Pancreas (tissue), 10 donors: ENCODE data around the gene TCAIM. TPM values are rescaled to one million over a fixed set of nuclear protein-coding genes. Genes with fewer than 3 reads are reported as not detected.

Source experiments
- ATAC-seq, 4 donors: fragments of 200-7000 bp; cut with Tn5 transposase; one replicate each; pipeline versions ENCODE4 v1.8.0 to v1.9.1; 2020; ENCODE audit warnings: mild to moderate bottlenecking in 4 of 4, moderate library complexity in 4 of 4
- DNase-seq, 6 donors: peaks; one replicate each; pipeline ENCODE4 v3.0.0-alpha.2; 2020
- FAIRE-seq: peaks from 2 replicates; lab custom pipeline; 2012; peaks lifted over from hg19 to GRCh38; lab: Jason Lieb, UNC
- H3K27ac ChIP-seq, 4 donors: fragments of 200-600 bp; sonication (generic); 1 replicate in 3 of 4; 2 replicates in 1 of 4; pipeline versions ENCODE4 v1.5.0 to v1.8.0; 2020
- H3K27me3 ChIP-seq, 4 donors: fragments of 200-600 bp; one replicate each; pipeline ENCODE4 v1.8.0; 2021
- H3K36me3 ChIP-seq, 3 donors: fragments of 200-600 bp; sonication (generic) in 1 of 3; one replicate each; pipeline versions ENCODE4 v1.5.0 to v1.8.0; 2020 to 2021
- H3K4me1 ChIP-seq, 3 donors: fragments of 200-600 bp; one replicate each; pipeline ENCODE4 v1.8.0; 2021
- H3K4me3 ChIP-seq, 4 donors: fragments of 200-600 bp; sonication (generic) in 2 of 4; one replicate each; pipeline versions ENCODE4 v1.5.0 to v1.8.0; 2020 to 2021
- H3K9me3 ChIP-seq, 4 donors: fragments of 200-600 bp; one replicate each; pipeline ENCODE4 v1.8.0; 2021
- WGBS, 2 donors: extraction: QIAGEN DNeasy Blood & Tissue Kit; methylation state at CpG; one replicate each; pipeline ENCODE4 v1.1.7; 2013; 5-methylcytosine and 5-hydroxymethylcytosine counted together
- intact Hi-C, 3 donors: fragments of 100-400 bp; cut with DNase I; formaldehyde crosslinking; loops; one replicate each; pipeline versions ENCODE4 v1.11.1 to v1.14.2; 2022
- polyA plus RNA-seq, 2 donors: library from polyadenylated mRNA; stranded (reverse); fragments of 200-250 nt; gene quantifications; one replicate each; pipeline ENCODE4 v1.2.3, GENCODE V29; 2013
- total RNA-seq, 6 donors: library from RNA; stranded (reverse); fragmentation: NEBNext Ultra II Directional in 4 of 6; extraction: Animal tissue kit (Norgen Biotek cat#: 25700) in 4 of 6; gene quantifications; one replicate each; pipeline versions ENCODE4 v1.2.1 to v1.2.4, GENCODE V29; 2021 to 2023
- TF ChIP-seq, protein P1 (sequence below), 4 donors: fragments of 200-600 bp; sonication (generic) in 3 of 4; IDR thresholded peaks; one replicate each; pipeline versions ENCODE4 v1.5.0 to v1.8.0; 2021; ENCODE audit warnings: antibody characterized with exemption in 4 of 4
- donor health status: healthy with polysubstance abuse.
- donor health status: DM: no; HTN: no; CAD: no; lungs with moderate emphysema.
- donor health status: DM: no; HTN: no; CAD: no.
- donor health status: control.
- donor health status: control.
- donor health status: Bipolar disorder and iron deficiency.
- donor health status: DM: yes; HTN: yes; CAD: no.
- donor health status: DM: no; HTN: no; CAD: no.
- donor health status: DM: no; HTN: no; CAD: no.
- donor health status: DM: yes; HTN: yes; CAD: no.

Gene TCAIM
- total and polyA plus RNA-seq, 8 donors, result 4.9 to 15.4 (median 10.7) TPM

DNA sequence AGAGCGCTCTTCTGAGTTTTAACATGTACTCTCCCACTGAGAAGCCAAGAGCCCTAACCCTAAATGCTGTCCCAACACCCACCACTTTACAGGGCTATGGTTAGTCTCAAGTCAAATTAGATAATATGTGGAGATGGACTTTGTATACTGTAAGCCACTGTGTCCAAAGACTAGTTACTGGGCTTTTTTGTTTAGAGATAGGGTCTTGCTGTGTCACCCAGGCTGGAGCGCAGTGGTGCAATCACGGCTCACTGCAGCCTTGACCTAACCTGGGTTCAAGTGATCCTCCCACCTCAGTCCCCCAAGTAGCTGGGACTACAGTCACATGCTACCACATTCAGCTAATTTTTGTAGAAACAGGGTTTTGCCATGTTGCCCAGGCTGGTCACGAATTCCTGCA lies 115.7 kb downstream of the TCAIM start:
- Histone ChIP-seq H3K4me3 (no peak overlapping the region), H3K27ac (no peak overlapping the region), H3K4me1 (no peaks in the 10 kb centered on the region), H3K9me3 (no peaks in the 10 kb centered on the region), H3K27me3 (no peaks in the 10 kb centered on the region), H3K36me3 (peaks cover 0 to 45% (median 15%) of the 10 kb centered on the region in 3 donors)
- DNase-seq (no peak), ATAC-seq (no peak), FAIRE-seq (no peak)
- 81 to 98% methylated on average over 4 of the region's 4 CpGs for WGBS, 2 donors
- TF ChIP-seq, protein P1, sequence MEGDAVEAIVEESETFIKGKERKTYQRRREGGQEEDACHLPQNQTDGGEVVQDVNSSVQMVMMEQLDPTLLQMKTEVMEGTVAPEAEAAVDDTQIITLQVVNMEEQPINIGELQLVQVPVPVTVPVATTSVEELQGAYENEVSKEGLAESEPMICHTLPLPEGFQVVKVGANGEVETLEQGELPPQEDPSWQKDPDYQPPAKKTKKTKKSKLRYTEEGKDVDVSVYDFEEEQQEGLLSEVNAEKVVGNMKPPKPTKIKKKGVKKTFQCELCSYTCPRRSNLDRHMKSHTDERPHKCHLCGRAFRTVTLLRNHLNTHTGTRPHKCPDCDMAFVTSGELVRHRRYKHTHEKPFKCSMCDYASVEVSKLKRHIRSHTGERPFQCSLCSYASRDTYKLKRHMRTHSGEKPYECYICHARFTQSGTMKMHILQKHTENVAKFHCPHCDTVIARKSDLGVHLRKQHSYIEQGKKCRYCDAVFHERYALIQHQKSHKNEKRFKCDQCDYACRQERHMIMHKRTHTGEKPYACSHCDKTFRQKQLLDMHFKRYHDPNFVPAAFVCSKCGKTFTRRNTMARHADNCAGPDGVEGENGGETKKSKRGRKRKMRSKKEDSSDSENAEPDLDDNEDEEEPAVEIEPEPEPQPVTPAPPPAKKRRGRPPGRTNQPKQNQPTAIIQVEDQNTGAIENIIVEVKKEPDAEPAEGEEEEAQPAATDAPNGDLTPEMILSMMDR (IDR thresholded peaks at IDR 0.05), result no peak
- intact Hi-C loops, result no loop called here

GRCh38 chr3:44455318-44455717 lies 116.8 kb downstream of the TCAIM start:
- intact Hi-C loops, result no loop called here
- ATAC-seq (no peak), FAIRE-seq (no peak), DNase-seq (no peak)
- Histone ChIP-seq H3K27me3 (no peaks in the 10 kb centered on the region), H3K9me3 (no peaks in the 10 kb centered on the region), H3K36me3 (peaks cover 0 to 34% (median 12%) of the 10 kb centered on the region in 3 donors), H3K27ac (no peak overlapping the region), H3K4me3 (no peak overlapping the region), H3K4me1 (no peaks in the 10 kb centered on the region)
- TF ChIP-seq, protein P1 (IDR thresholded peaks at IDR 0.05), result no peak
- 94 to 97% methylated on average over 10 of the region's 10 CpGs for WGBS, 2 donors

Other genes with a start within 250 kb of the TCAIM start
- not detected for gene TOPAZ1, start 96.9 kb upstream of the TCAIM start, total RNA-seq
- gene TOPAZ1, start 96.9 kb upstream of the TCAIM start, polyA plus RNA-seq, result not detected
- gene ZNF445, start 138.9 kb downstream of the TCAIM start, total RNA-seq, result 10 to 100 TPM in 1 of 6 donors, 1 to 10 TPM in 5; 5.1 to 12.9 (median 8.2) TPM
- 1 to 10 TPM; 3.8 to 5.2 TPM for gene ZNF445, start 138.9 kb downstream of the TCAIM start, polyA plus RNA-seq
- 1 to 10 TPM; 1.3 to 5.2 (median 2.1) TPM for gene ZKSCAN7, start 216.4 kb downstream of the TCAIM start, total RNA-seq
- 1 to 10 TPM; 2.4 to 2.5 TPM for gene ZKSCAN7, start 216.4 kb downstream of the TCAIM start, polyA plus RNA-seq
- gene ZNF660, start 246.2 kb downstream of the TCAIM start, total RNA-seq, result 1 to 10 TPM in 4 of 6 donors, under 1 TPM in 2; 0.66 to 1.9 (median 1.5) TPM
- 1 to 10 TPM in 1 of 2 donors, under 1 TPM in 1; 0.76 to 1.1 TPM for gene ZNF660, start 246.2 kb downstream of the TCAIM start, polyA plus RNA-seq